Lower lobe of right lung (tissue), 2 donors: ENCODE results near the gene RNF144A. TPM values are rescaled to one million over a fixed set of nuclear protein-coding genes. Genes with fewer than 3 reads are reported as not detected.

Experiments used
- ATAC-seq, 2 donors: fragments of 200-7000 bp; cut with Tn5 transposase; one replicate each; pipeline ENCODE4 v1.9.1; 2020 to 2022; ENCODE audit warnings: mild to moderate bottlenecking in 2 of 2, moderate library complexity in 2 of 2
- DNase-seq: peaks from one replicate; pipeline ENCODE4 v3.0.0-alpha.2; 2020
- H3K27ac ChIP-seq: fragments of 200-600 bp; one replicate; pipeline ENCODE4 v1.8.0; 2022
- H3K27me3 ChIP-seq: fragments of 200-600 bp; one replicate; pipeline ENCODE4 v1.8.0; 2022; ENCODE audit warnings: low read depth
- H3K36me3 ChIP-seq: fragments of 200-600 bp; one replicate; pipeline ENCODE4 v1.8.0; 2022; ENCODE audit warnings: mild to moderate bottlenecking
- H3K4me1 ChIP-seq: fragments of 200-600 bp; one replicate; pipeline ENCODE4 v1.8.0; 2022
- H3K4me3 ChIP-seq: fragments of 200-600 bp; one replicate; pipeline ENCODE4 v1.8.0; 2022; ENCODE audit warnings: mild to moderate bottlenecking
- H3K9me3 ChIP-seq: fragments of 200-600 bp; one replicate; pipeline ENCODE4 v1.8.0; 2022
- CTCF ChIP-seq: fragments of 200-600 bp; IDR thresholded peaks from one replicate; pipeline ENCODE4 v1.8.0; 2022; ENCODE audit warnings: antibody characterized with exemption, mild to moderate bottlenecking
- intact Hi-C: fragments of 100-400 bp; cut with DNase I; formaldehyde crosslinking; loops from one replicate; pipeline ENCODE4 v1.11.0; 2022
- total RNA-seq: library from RNA; stranded (reverse); fragmentation: NEBNext Ultra II Directional; extraction: Animal tissue kit (Norgen Biotek cat#: 25700); gene quantifications from one replicate; pipeline ENCODE4 v1.2.1, GENCODE V29; 2021
- donor health status: DM: no; HTN: yes; CAD: no; lungs with severe emphysema.

The RNF144A gene
- total RNA-seq, 1 donor from 2014 or later: 13.9 TPM

GRCh38 chr2:6973895-6974545, 56.8 kb downstream of the RNF144A start:
- intact Hi-C loops: no loop called here
- no peak for TF ChIP-seq CTCF

GRCh38 chr2:6975988-6976387, 58.8 kb downstream of the RNF144A start:
- Histone ChIP-seq H3K27ac (no peak overlapping the region), H3K36me3 (no peaks in the 10 kb centered on the region), H3K4me1 (peaks cover 22% of the 10 kb centered on the region), H3K4me3 (no peak overlapping the region), H3K27me3 (no peaks in the 10 kb centered on the region), H3K9me3 (no peaks in the 10 kb centered on the region)
- TF ChIP-seq CTCF: no peak
- intact Hi-C loops: no loop called here
- no peak for DNase-seq
- ATAC-seq: peak in 1 of 2 donors; percentile 36

More at GRCh38 chr2:6973895-6974545, 56.8 kb downstream of the RNF144A start:
- H3K27me3 ChIP-seq: no peaks in the 10 kb centered on the region
- H3K36me3 ChIP-seq: no peaks in the 10 kb centered on the region
- H3K27ac ChIP-seq: no peak overlapping the region
- H3K4me1 ChIP-seq: peaks cover 22% of the 10 kb centered on the region
- no peaks in the 10 kb centered on the region for H3K9me3 ChIP-seq
- no peak for DNase-seq
- ATAC-seq: no peak
- H3K4me3 ChIP-seq: no peak overlapping the region

GRCh38 chr2:6977113-6977741, 60.0 kb downstream of the RNF144A start:
- Histone ChIP-seq H3K4me3 (no peak overlapping the region), H3K27ac (peak overlapping the region; percentile 44), H3K36me3 (no peaks in the 10 kb centered on the region), H3K9me3 (no peaks in the 10 kb centered on the region), H3K4me1 (peaks cover 22% of the 10 kb centered on the region), H3K27me3 (no peaks in the 10 kb centered on the region)
- DNase-seq (no peak), ATAC-seq (peak in 1 of 2 donors; percentile 60)
- no peak for TF ChIP-seq CTCF
- intact Hi-C loops: no loop called here

- ATAC-seq (no peak), DNase-seq (no peak)
- no peak for TF ChIP-seq CTCF
- H3K36me3 ChIP-seq: no peaks in the 10 kb centered on the region
- H3K27me3 ChIP-seq: no peaks in the 10 kb centered on the region
- peak overlapping the region; percentile 44 for H3K27ac ChIP-seq
- H3K4me1 ChIP-seq: peaks cover 23% of the 10 kb centered on the region
- no peak overlapping the region for H3K4me3 ChIP-seq
- H3K9me3 ChIP-seq: no peaks in the 10 kb centered on the region
- intact Hi-C loops: no loop called here
Measured at GRCh38 chr2:6977786-6978185, 60.6 kb downstream of the RNF144A start.

- H3K9me3 ChIP-seq: no peaks in the 10 kb centered on the region
- H3K27me3 ChIP-seq: no peaks in the 10 kb centered on the region
- H3K27ac ChIP-seq: no peak overlapping the region
- H3K4me3 ChIP-seq: no peak overlapping the region
- TF ChIP-seq CTCF: no peak
- intact Hi-C loops: no loop called here
- peaks cover 34% of the 10 kb centered on the region for H3K4me1 ChIP-seq
- no peak for ATAC-seq
- H3K36me3 ChIP-seq: no peaks in the 10 kb centered on the region
- DNase-seq: no peak
Measured at GRCh38 chr2:6978991-6979390, 61.8 kb downstream of the RNF144A start.
